ENCODE data around the gene FGF4. TPM values are rescaled to one million over a fixed set of nuclear protein-coding genes. Genes with fewer than 3 reads are reported as not detected.

The FGF4 gene
- total and polyA plus RNA-seq, 5 donors from 2014 or later: not detected

- no peaks in the 10 kb centered on the region for H3K9me3 ChIP-seq (ENCODE audit: control insufficient read depth in 2 of 2, low read length in 2 of 2)
- H3K9me3 Mint-ChIP-seq: peaks cover 0 to 3% (median 0%) of the 10 kb centered on the region in 7 donors
- H3K36me3 ChIP-seq (ENCODE audit: control insufficient read depth, insufficient read depth, low read length): no peaks in the 10 kb centered on the region
- H3K27me3 Mint-ChIP-seq: peaks cover 5% of the 10 kb centered on the region
- H3K4me1 Mint-ChIP-seq: no peaks in the 10 kb centered on the region
- H3K27ac ChIP-seq (ENCODE audit: insufficient read depth, low read length, poor library complexity, severe bottlenecking): no peak overlapping the region
- no peaks in the 10 kb centered on the region for H3K27me3 ChIP-seq (ENCODE audit: control insufficient read depth, insufficient read depth, low read length)
- no peaks in the 10 kb centered on the region for H3K36me3 Mint-ChIP-seq
- no peak overlapping the region for H3K4me3 Mint-ChIP-seq
- no peaks in the 10 kb centered on the region for H3K4me1 ChIP-seq (ENCODE audit: control insufficient read depth, insufficient read depth, low read length, poor library complexity, severe bottlenecking)
- no peak overlapping the region for H3K27ac Mint-ChIP-seq
- ATAC-seq (ENCODE audit: low read depth in 2 of 2) (no peak), DNase-seq (no peak)
- no peak overlapping the region for H3K4me3 ChIP-seq (ENCODE audit: low read depth, low read length)
Observed at GRCh38 chr11:69752890-69753289, 22.3 kb downstream of the FGF4 start.

GRCh38 chr11:69750875-69751597 is 24.1 kb downstream of the FGF4 start:
- H3K36me3 ChIP-seq (ENCODE audit: control insufficient read depth, insufficient read depth, low read length): no peaks in the 10 kb centered on the region
- Mint-ChIP-seq H3K27ac (no peak overlapping the region), H3K4me3 (no peak overlapping the region), H3K36me3 (no peaks in the 10 kb centered on the region), H3K9me3 (no peaks in the 10 kb centered on the region), H3K27me3 (peaks cover 5% of the 10 kb centered on the region), H3K4me1 (no peaks in the 10 kb centered on the region)
- no peaks in the 10 kb centered on the region for H3K4me1 ChIP-seq (ENCODE audit: control insufficient read depth, insufficient read depth, low read length, poor library complexity, severe bottlenecking)
- ATAC-seq (ENCODE audit: low read depth in 2 of 2) (no peak), DNase-seq (no peak)
- no peak overlapping the region for H3K4me3 ChIP-seq (ENCODE audit: low read depth, low read length)
- H3K9me3 ChIP-seq (ENCODE audit: control insufficient read depth in 2 of 2, low read length in 2 of 2): no peaks in the 10 kb centered on the region
- H3K27me3 ChIP-seq (ENCODE audit: control insufficient read depth, insufficient read depth, low read length): no peaks in the 10 kb centered on the region
- no peak overlapping the region for H3K27ac ChIP-seq (ENCODE audit: insufficient read depth, low read length, poor library complexity, severe bottlenecking)

GRCh38 chr11:69750108-69750850 is 24.9 kb downstream of the FGF4 start:
- Histone ChIP-seq H3K27me3 (ENCODE audit: control insufficient read depth, insufficient read depth, low read length) (no peaks in the 10 kb centered on the region), H3K36me3 (ENCODE audit: control insufficient read depth, insufficient read depth, low read length) (no peaks in the 10 kb centered on the region), H3K9me3 (ENCODE audit: control insufficient read depth in 2 of 2, low read length in 2 of 2) (no peaks in the 10 kb centered on the region), H3K27ac (ENCODE audit: insufficient read depth, low read length, poor library complexity, severe bottlenecking) (no peak overlapping the region), H3K4me3 (ENCODE audit: low read depth, low read length) (no peak overlapping the region), H3K4me1 (ENCODE audit: control insufficient read depth, insufficient read depth, low read length, poor library complexity, severe bottlenecking) (no peaks in the 10 kb centered on the region)
- ATAC-seq (ENCODE audit: low read depth in 2 of 2) (no peak), DNase-seq (no peak)
- H3K4me3 Mint-ChIP-seq: no peak overlapping the region
- H3K9me3 Mint-ChIP-seq: no peaks in the 10 kb centered on the region
- H3K27me3 Mint-ChIP-seq: peaks cover 5% of the 10 kb centered on the region
- no peaks in the 10 kb centered on the region for H3K4me1 Mint-ChIP-seq
- peak overlapping the region in 1 of 3 donors; percentile 52 for H3K27ac Mint-ChIP-seq
- no peaks in the 10 kb centered on the region for H3K36me3 Mint-ChIP-seq

GRCh38 chr11:69748637-69749036 is 26.5 kb downstream of the FGF4 start:
- Mint-ChIP-seq H3K4me1 (no peaks in the 10 kb centered on the region), H3K27me3 (peaks cover 5% of the 10 kb centered on the region), H3K4me3 (no peak overlapping the region), H3K9me3 (no peaks in the 10 kb centered on the region), H3K27ac (no peak overlapping the region), H3K36me3 (no peaks in the 10 kb centered on the region)
- Histone ChIP-seq H3K27me3 (ENCODE audit: control insufficient read depth, insufficient read depth, low read length) (no peaks in the 10 kb centered on the region), H3K4me3 (ENCODE audit: low read depth, low read length) (no peak overlapping the region), H3K36me3 (ENCODE audit: control insufficient read depth, insufficient read depth, low read length) (no peaks in the 10 kb centered on the region), H3K4me1 (ENCODE audit: control insufficient read depth, insufficient read depth, low read length, poor library complexity, severe bottlenecking) (no peaks in the 10 kb centered on the region), H3K27ac (ENCODE audit: insufficient read depth, low read length, poor library complexity, severe bottlenecking) (no peak overlapping the region), H3K9me3 (ENCODE audit: control insufficient read depth in 2 of 2, low read length in 2 of 2) (no peaks in the 10 kb centered on the region)
- DNase-seq (no peak), ATAC-seq (ENCODE audit: low read depth in 2 of 2) (no peak)

GRCh38 chr11:69746752-69747742 is 28.1 kb downstream of the FGF4 start:
- no peaks in the 10 kb centered on the region for H3K36me3 ChIP-seq (ENCODE audit: control insufficient read depth, insufficient read depth, low read length)
- Mint-ChIP-seq H3K36me3 (no peaks in the 10 kb centered on the region), H3K27ac (no peak overlapping the region), H3K9me3 (no peaks in the 10 kb centered on the region), H3K4me1 (no peaks in the 10 kb centered on the region), H3K27me3 (peaks cover 13% of the 10 kb centered on the region), H3K4me3 (no peak overlapping the region)
- DNase-seq: no peak
- no peaks in the 10 kb centered on the region for H3K27me3 ChIP-seq (ENCODE audit: control insufficient read depth, insufficient read depth, low read length)
- H3K4me1 ChIP-seq (ENCODE audit: control insufficient read depth, insufficient read depth, low read length, poor library complexity, severe bottlenecking): no peaks in the 10 kb centered on the region
- no peaks in the 10 kb centered on the region for H3K9me3 ChIP-seq (ENCODE audit: control insufficient read depth in 2 of 2, low read length in 2 of 2)
- ATAC-seq (ENCODE audit: low read depth in 2 of 2): no peak
- no peak overlapping the region for H3K27ac ChIP-seq (ENCODE audit: insufficient read depth, low read length, poor library complexity, severe bottlenecking)
- H3K4me3 ChIP-seq (ENCODE audit: low read depth, low read length): no peak overlapping the region

GRCh38 chr11:69746140-69746539 is 29.0 kb downstream of the FGF4 start:
- H3K4me1 ChIP-seq (ENCODE audit: control insufficient read depth, insufficient read depth, low read length, poor library complexity, severe bottlenecking): no peaks in the 10 kb centered on the region
- no peak overlapping the region for H3K27ac ChIP-seq (ENCODE audit: insufficient read depth, low read length, poor library complexity, severe bottlenecking)
- H3K4me3 ChIP-seq (ENCODE audit: low read depth, low read length): no peak overlapping the region
- ATAC-seq (ENCODE audit: low read depth in 2 of 2) (no peak), DNase-seq (no peak)
- H3K27me3 ChIP-seq (ENCODE audit: control insufficient read depth, insufficient read depth, low read length): no peaks in the 10 kb centered on the region
- H3K9me3 ChIP-seq (ENCODE audit: control insufficient read depth in 2 of 2, low read length in 2 of 2): no peaks in the 10 kb centered on the region
- H3K36me3 ChIP-seq (ENCODE audit: control insufficient read depth, insufficient read depth, low read length): no peaks in the 10 kb centered on the region
- peaks cover 13% of the 10 kb centered on the region for H3K27me3 Mint-ChIP-seq
- no peaks in the 10 kb centered on the region for H3K9me3 Mint-ChIP-seq
- H3K36me3 Mint-ChIP-seq: no peaks in the 10 kb centered on the region
- H3K4me1 Mint-ChIP-seq: no peaks in the 10 kb centered on the region
- H3K27ac Mint-ChIP-seq: no peak overlapping the region
- H3K4me3 Mint-ChIP-seq: no peak overlapping the region

GRCh38 chr11:69745201-69745600 is 29.9 kb downstream of the FGF4 start:
- H3K9me3 Mint-ChIP-seq: no peaks in the 10 kb centered on the region

More at GRCh38 chr11:69745201-69745600, 29.9 kb downstream of the FGF4 start:
- Mint-ChIP-seq H3K36me3 (no peaks in the 10 kb centered on the region), H3K27me3 (peaks cover 8% of the 10 kb centered on the region), H3K4me3 (no peak overlapping the region), H3K27ac (no peak overlapping the region), H3K4me1 (no peaks in the 10 kb centered on the region)
- Histone ChIP-seq H3K36me3 (ENCODE audit: control insufficient read depth, insufficient read depth, low read length) (no peaks in the 10 kb centered on the region), H3K4me1 (ENCODE audit: control insufficient read depth, insufficient read depth, low read length, poor library complexity, severe bottlenecking) (no peaks in the 10 kb centered on the region), H3K4me3 (ENCODE audit: low read depth, low read length) (no peak overlapping the region), H3K27ac (ENCODE audit: insufficient read depth, low read length, poor library complexity, severe bottlenecking) (no peak overlapping the region), H3K9me3 (ENCODE audit: control insufficient read depth in 2 of 2, low read length in 2 of 2) (no peaks in the 10 kb centered on the region), H3K27me3 (ENCODE audit: control insufficient read depth, insufficient read depth, low read length) (no peaks in the 10 kb centered on the region)
- DNase-seq (no peak), ATAC-seq (ENCODE audit: low read depth in 2 of 2) (no peak)

All from CD4-positive, CD25-positive, alpha-beta regulatory T cell (primary cell).